Measurements from ENCODE around the gene TMPRSS5.

The TMPRSS5 gene

DNA sequence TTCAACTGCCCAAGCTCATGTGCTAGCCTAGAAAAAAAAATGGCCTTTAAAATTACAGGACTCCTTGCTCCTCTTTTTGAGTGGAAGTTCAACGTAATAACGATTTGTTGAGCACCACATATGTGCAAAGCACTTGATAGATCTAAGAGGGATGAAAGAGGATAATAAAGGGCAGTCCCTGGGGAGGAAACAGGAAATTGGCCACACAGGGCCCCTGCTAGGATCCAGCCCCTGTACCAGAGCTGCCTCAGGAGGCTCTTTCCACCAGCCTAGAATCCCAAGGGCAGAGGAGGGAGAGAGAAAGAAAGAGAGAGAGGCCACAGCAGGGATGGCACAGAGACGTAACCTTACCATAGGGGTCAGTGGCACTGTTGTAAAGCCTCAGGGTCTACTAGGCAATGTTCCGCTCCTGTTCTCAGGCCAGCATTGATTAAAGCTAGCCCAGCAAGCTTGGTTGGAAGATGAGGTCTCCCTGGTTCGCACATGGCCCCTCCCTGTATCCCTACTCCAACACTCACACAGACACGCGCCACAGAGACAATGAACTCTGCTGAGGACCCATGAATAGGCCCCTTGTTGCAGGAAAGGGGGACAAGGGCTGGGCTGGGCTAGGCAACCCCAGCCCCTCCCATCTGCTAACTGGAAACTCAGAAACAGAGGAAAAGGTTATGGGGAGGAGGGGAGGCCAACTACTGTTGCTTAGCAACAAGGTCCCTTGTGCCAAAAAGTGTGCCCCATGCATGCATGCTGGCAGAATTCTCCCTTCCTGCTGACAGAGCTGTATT is at the start of gene TMPRSS5:
Gene TMPRSS5 (minus strand): TSS at position 438 of the 785 bp plus-strand sequence. CDS start 84 bp downstream, at position 354.
- H3K9me3 ChIP-seq (ENCODE audit: control insufficient read depth, insufficient read depth, low read length) = no peaks in the 10 kb centered on the region
- no peaks in the 10 kb centered on the region for H3K9me2 ChIP-seq (replicated peaks; ENCODE audit: control insufficient read depth, low read length)
- no peak within 1 kb of the TSS for H3K4me3 ChIP-seq (ENCODE audit: low read length)
- H3K79me2 ChIP-seq (ENCODE audit: control insufficient read depth, low read length) = no peaks in the 10 kb centered on the region
- no peaks in the 10 kb centered on the region for H3K36me3 ChIP-seq (ENCODE audit: control insufficient read depth, low read length)
- no peak within 1 kb of the TSS for H3K27ac ChIP-seq (ENCODE audit: low read depth, low read length)
- H3K4me2 ChIP-seq (ENCODE audit: low read length) = no peak within 1 kb of the TSS
- 0 out of 2 replicates have a peak, but pooled peaks cover 2% of the 10 kb centered on the region for H3K27me3 ChIP-seq (ENCODE audit: control insufficient read depth, low read length)
- TF ChIP-seq, protein P1, sequence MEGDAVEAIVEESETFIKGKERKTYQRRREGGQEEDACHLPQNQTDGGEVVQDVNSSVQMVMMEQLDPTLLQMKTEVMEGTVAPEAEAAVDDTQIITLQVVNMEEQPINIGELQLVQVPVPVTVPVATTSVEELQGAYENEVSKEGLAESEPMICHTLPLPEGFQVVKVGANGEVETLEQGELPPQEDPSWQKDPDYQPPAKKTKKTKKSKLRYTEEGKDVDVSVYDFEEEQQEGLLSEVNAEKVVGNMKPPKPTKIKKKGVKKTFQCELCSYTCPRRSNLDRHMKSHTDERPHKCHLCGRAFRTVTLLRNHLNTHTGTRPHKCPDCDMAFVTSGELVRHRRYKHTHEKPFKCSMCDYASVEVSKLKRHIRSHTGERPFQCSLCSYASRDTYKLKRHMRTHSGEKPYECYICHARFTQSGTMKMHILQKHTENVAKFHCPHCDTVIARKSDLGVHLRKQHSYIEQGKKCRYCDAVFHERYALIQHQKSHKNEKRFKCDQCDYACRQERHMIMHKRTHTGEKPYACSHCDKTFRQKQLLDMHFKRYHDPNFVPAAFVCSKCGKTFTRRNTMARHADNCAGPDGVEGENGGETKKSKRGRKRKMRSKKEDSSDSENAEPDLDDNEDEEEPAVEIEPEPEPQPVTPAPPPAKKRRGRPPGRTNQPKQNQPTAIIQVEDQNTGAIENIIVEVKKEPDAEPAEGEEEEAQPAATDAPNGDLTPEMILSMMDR (IDR thresholded peaks at IDR 0.05; ENCODE audit: low read depth, low read length, poor library complexity, severe bottlenecking) = no peak
- TF ChIP-seq EZH2phosphoT487 (IDR thresholded peaks at IDR 0.05; ENCODE audit: borderline replicate concordance, low read length) = no peak
- H3F3A ChIP-seq (ENCODE audit: control insufficient read depth, insufficient read depth) = no peaks in the 10 kb centered on the region
- H4K20me1 ChIP-seq (ENCODE audit: control insufficient read depth, insufficient read depth, low read depth, low read length) = no peaks in the 10 kb centered on the region
- no peaks in the 10 kb centered on the region for H3K4me1 ChIP-seq (ENCODE audit: control insufficient read depth, low read length)

DNA sequence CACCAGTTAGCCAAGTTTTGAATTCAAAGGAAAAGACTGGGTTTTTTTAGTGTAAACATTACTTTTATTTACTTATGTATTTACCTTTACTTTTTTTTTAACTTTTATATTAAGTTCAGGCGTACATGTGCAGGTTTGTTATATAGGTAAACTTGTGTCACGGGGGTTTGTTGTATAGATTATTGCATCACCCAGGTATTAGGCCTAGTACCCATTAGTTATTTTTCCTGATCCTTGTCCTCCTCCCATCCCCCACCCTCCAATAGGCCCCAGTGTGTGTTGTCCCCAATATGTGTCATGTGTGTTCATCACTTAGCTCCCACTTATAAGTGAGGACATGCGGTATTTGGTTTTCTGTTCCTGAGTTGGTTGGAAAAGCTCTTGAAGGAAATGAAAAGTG is 46.8 kb upstream of the TMPRSS5 start:
- TF ChIP-seq EZH2phosphoT487 (IDR thresholded peaks at IDR 0.05; ENCODE audit: borderline replicate concordance, low read length) = no peak
- TF ChIP-seq, protein P1 (IDR thresholded peaks at IDR 0.05; ENCODE audit: low read depth, low read length, poor library complexity, severe bottlenecking) = no peak
- H3K79me2 ChIP-seq (ENCODE audit: control insufficient read depth, low read length) = no peaks in the 10 kb centered on the region
- H3K9me2 ChIP-seq (replicated peaks; ENCODE audit: control insufficient read depth, low read length) = no peaks in the 10 kb centered on the region
- H3K4me2 ChIP-seq (ENCODE audit: low read length) = no peak overlapping the region
- no peaks in the 10 kb centered on the region for H3K9me3 ChIP-seq (ENCODE audit: control insufficient read depth, insufficient read depth, low read length)
- H3K4me1 ChIP-seq (ENCODE audit: control insufficient read depth, low read length) = no peaks in the 10 kb centered on the region
- no peaks in the 10 kb centered on the region for H4K20me1 ChIP-seq (ENCODE audit: control insufficient read depth, insufficient read depth, low read depth, low read length)
- no peak overlapping the region for H3K27ac ChIP-seq (ENCODE audit: low read depth, low read length)
- H3K27me3 ChIP-seq (ENCODE audit: control insufficient read depth, low read length) = no peaks in the 10 kb centered on the region
- no peaks in the 10 kb centered on the region for H3F3A ChIP-seq (ENCODE audit: control insufficient read depth, insufficient read depth)
- peaks cover 54% of the 10 kb centered on the region for H3K36me3 ChIP-seq (ENCODE audit: control insufficient read depth, low read length)
- H3K4me3 ChIP-seq (ENCODE audit: low read length) = no peak overlapping the region

DNA sequence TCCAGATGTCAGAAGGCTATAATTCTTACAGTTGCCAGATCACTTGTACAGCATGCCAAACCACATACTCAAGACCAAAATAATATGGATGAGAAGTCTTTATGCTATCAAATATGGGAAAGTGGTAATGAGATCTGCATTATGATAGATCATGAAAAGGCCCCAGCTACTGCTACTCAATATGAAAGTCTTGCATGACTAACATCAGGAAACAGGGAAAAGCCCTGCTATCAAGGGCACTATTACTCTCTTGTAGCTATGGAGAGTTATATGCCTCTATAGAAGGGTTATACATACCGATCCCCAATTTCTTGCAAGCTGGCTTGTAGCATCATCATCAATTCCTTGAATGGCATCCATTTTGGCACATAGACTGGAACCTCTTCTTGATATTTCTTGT is 30.2 kb upstream of the TMPRSS5 start:
- H3K36me3 ChIP-seq (ENCODE audit: control insufficient read depth, low read length) = peaks cover 75% of the 10 kb centered on the region
- no peaks in the 10 kb centered on the region for H3K4me1 ChIP-seq (ENCODE audit: control insufficient read depth, low read length)
- no peak overlapping the region for H3K4me2 ChIP-seq (ENCODE audit: low read length)

More for the DNA sequence above, 30.2 kb upstream of the TMPRSS5 start:
- no peaks in the 10 kb centered on the region for H3K27me3 ChIP-seq (ENCODE audit: control insufficient read depth, low read length)
- no peaks in the 10 kb centered on the region for H3K79me2 ChIP-seq (ENCODE audit: control insufficient read depth, low read length)
- no peaks in the 10 kb centered on the region for H3K9me2 ChIP-seq (replicated peaks; ENCODE audit: control insufficient read depth, low read length)
- H3K4me3 ChIP-seq (ENCODE audit: low read length) = no peak overlapping the region
- no peaks in the 10 kb centered on the region for H3F3A ChIP-seq (ENCODE audit: control insufficient read depth, insufficient read depth)
- TF ChIP-seq, protein P1 (IDR thresholded peaks at IDR 0.05; ENCODE audit: low read depth, low read length, poor library complexity, severe bottlenecking) = no peak
- TF ChIP-seq EZH2phosphoT487 (IDR thresholded peaks at IDR 0.05; ENCODE audit: borderline replicate concordance, low read length) = no peak
- no peak overlapping the region for H3K27ac ChIP-seq (ENCODE audit: low read depth, low read length)
- no peaks in the 10 kb centered on the region for H4K20me1 ChIP-seq (ENCODE audit: control insufficient read depth, insufficient read depth, low read depth, low read length)
- H3K9me3 ChIP-seq (ENCODE audit: control insufficient read depth, insufficient read depth, low read length) = no peaks in the 10 kb centered on the region
